Neural crest cell (in vitro differentiated cells): ENCODE results near the gene CDH18. TPM values are rescaled to one million over a fixed set of nuclear protein-coding genes. Genes with fewer than 3 reads are reported as not detected.

Experiments
- DNase-seq: peaks from one replicate; pipeline ENCODE4 v3.0.0; 2021; ENCODE audit warnings: low read depth, mixed read lengths, low spot score
- H3K27ac Mint-ChIP-seq: one replicate; pipeline ENCODE4 v1.8.0; 2021; ENCODE audit warnings: mild to moderate bottlenecking, mixed read lengths; ENCODE audit not compliant: unreplicated experiment
- H3K27me3 Mint-ChIP-seq: 2 replicates; pipeline ENCODE4 v1.8.0; 2021; ENCODE audit warnings: low read depth, mild to moderate bottlenecking, mixed read lengths
- H3K36me3 Mint-ChIP-seq: 2 replicates; pipeline ENCODE4 v1.8.0; 2021; ENCODE audit warnings: low read depth, mild to moderate bottlenecking, mixed read lengths
- H3K4me1 Mint-ChIP-seq: 2 replicates; pipeline ENCODE4 v1.8.0; 2021; ENCODE audit warnings: mixed read lengths
- H3K4me3 Mint-ChIP-seq: one replicate; pipeline ENCODE4 v1.8.0; 2021; ENCODE audit warnings: mild to moderate bottlenecking, mixed read lengths
- H3K9me3 Mint-ChIP-seq: 2 replicates; pipeline ENCODE4 v1.8.0; 2021; ENCODE audit warnings: mixed read lengths
- total RNA-seq: library from RNA; stranded (reverse); gene quantifications from 2 replicates; pipeline ENCODE4 v1.2.1, GENCODE V29; 2021
- TF ChIP-seq, protein P1 (sequence below): fragments of 200-600 bp; sonication (generic); conservative IDR thresholded peaks from 2 replicates; pipeline ENCODE4 v1.5.0; 2021; ENCODE audit warnings: antibody characterized with exemption, mild to moderate bottlenecking

Gene CDH18
- total RNA-seq, 1 donor from 2014 or later: 2.2 TPM

- Mint-ChIP-seq H3K27me3 (no peaks in the 10 kb centered on the region), H3K4me1 (no peaks in the 10 kb centered on the region), H3K9me3 (no peaks in the 10 kb centered on the region), H3K36me3 (no peaks in the 10 kb centered on the region), H3K4me3 (no peak overlapping the region), H3K27ac (no peak overlapping the region)
- TF ChIP-seq, protein P1, sequence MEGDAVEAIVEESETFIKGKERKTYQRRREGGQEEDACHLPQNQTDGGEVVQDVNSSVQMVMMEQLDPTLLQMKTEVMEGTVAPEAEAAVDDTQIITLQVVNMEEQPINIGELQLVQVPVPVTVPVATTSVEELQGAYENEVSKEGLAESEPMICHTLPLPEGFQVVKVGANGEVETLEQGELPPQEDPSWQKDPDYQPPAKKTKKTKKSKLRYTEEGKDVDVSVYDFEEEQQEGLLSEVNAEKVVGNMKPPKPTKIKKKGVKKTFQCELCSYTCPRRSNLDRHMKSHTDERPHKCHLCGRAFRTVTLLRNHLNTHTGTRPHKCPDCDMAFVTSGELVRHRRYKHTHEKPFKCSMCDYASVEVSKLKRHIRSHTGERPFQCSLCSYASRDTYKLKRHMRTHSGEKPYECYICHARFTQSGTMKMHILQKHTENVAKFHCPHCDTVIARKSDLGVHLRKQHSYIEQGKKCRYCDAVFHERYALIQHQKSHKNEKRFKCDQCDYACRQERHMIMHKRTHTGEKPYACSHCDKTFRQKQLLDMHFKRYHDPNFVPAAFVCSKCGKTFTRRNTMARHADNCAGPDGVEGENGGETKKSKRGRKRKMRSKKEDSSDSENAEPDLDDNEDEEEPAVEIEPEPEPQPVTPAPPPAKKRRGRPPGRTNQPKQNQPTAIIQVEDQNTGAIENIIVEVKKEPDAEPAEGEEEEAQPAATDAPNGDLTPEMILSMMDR: no peak
- DNase-seq: no peak
Measured at GRCh38 chr5:19719109-19719508, 268.9 kb downstream of the CDH18 start.

GRCh38 chr5:19713740-19714139, 274.3 kb downstream of the CDH18 start:
- H3K36me3 Mint-ChIP-seq: no peaks in the 10 kb centered on the region
- no peak overlapping the region for H3K4me3 Mint-ChIP-seq
- TF ChIP-seq, protein P1: no peak
- no peaks in the 10 kb centered on the region for H3K4me1 Mint-ChIP-seq
- H3K27me3 Mint-ChIP-seq: no peaks in the 10 kb centered on the region
- no peaks in the 10 kb centered on the region for H3K9me3 Mint-ChIP-seq
- no peak for DNase-seq
- no peak overlapping the region for H3K27ac Mint-ChIP-seq

- no peak overlapping the region for H3K4me3 Mint-ChIP-seq
- H3K27ac Mint-ChIP-seq: no peak overlapping the region
- H3K36me3 Mint-ChIP-seq: no peaks in the 10 kb centered on the region
- no peak for DNase-seq
- TF ChIP-seq, protein P1: no peak
- H3K27me3 Mint-ChIP-seq: no peaks in the 10 kb centered on the region
- H3K9me3 Mint-ChIP-seq: peaks cover 3% of the 10 kb centered on the region
- no peaks in the 10 kb centered on the region for H3K4me1 Mint-ChIP-seq
Measured at GRCh38 chr5:19709403-19709802, 278.6 kb downstream of the CDH18 start.

GRCh38 chr5:19706776-19707175, 281.2 kb downstream of the CDH18 start:
- TF ChIP-seq, protein P1: no peak
- no peak for DNase-seq
- peaks cover 10% of the 10 kb centered on the region for H3K9me3 Mint-ChIP-seq
- no peaks in the 10 kb centered on the region for H3K36me3 Mint-ChIP-seq
- no peaks in the 10 kb centered on the region for H3K27me3 Mint-ChIP-seq
- H3K4me3 Mint-ChIP-seq: no peak overlapping the region
- no peak overlapping the region for H3K27ac Mint-ChIP-seq
- H3K4me1 Mint-ChIP-seq: no peaks in the 10 kb centered on the region

GRCh38 chr5:19701731-19702130, 286.3 kb downstream of the CDH18 start:
- no peaks in the 10 kb centered on the region for H3K27me3 Mint-ChIP-seq
- TF ChIP-seq, protein P1: no peak
- no peaks in the 10 kb centered on the region for H3K4me1 Mint-ChIP-seq
- DNase-seq: no peak
- no peak overlapping the region for H3K4me3 Mint-ChIP-seq
- H3K36me3 Mint-ChIP-seq: no peaks in the 10 kb centered on the region
- peaks cover 7% of the 10 kb centered on the region for H3K9me3 Mint-ChIP-seq
- no peak overlapping the region for H3K27ac Mint-ChIP-seq
